ENCODE results near the gene GNG12. TPM values are rescaled to one million over a fixed set of nuclear protein-coding genes. Genes with fewer than 3 reads are reported as not detected.

Gene GNG12
- total RNA-seq, 2 donors from 2014 or later = 146 to 162 TPM

GRCh38 chr1:67846538-67846937 is 13.3 kb upstream of the GNG12 start:
- intact Hi-C loops (cut with DNase I, micrococcal nuclease) = no loop called here
- DNase-seq (no peak), ATAC-seq (no peak)

GRCh38 chr1:67844988-67845387 is 11.7 kb upstream of the GNG12 start:
- DNase-seq (no peak), ATAC-seq (no peak)
- intact Hi-C loops (cut with DNase I, micrococcal nuclease) = no loop called here

- DNase-seq (no peak), ATAC-seq (no peak)
- intact Hi-C loops (cut with DNase I, micrococcal nuclease) = no loop called here
Measured at GRCh38 chr1:67843746-67844145, 10.5 kb upstream of the GNG12 start.

GRCh38 chr1:67843331-67843730 is 10.1 kb upstream of the GNG12 start:
- ATAC-seq (no peak), DNase-seq (no peak)
- intact Hi-C loops (cut with DNase I, micrococcal nuclease) = no loop called here

GRCh38 chr1:67840449-67840848 is 7.2 kb upstream of the GNG12 start:
- intact Hi-C loops (cut with DNase I, micrococcal nuclease) = no loop called here
- ATAC-seq (no peak), DNase-seq (no peak)

- DNase-seq (no peak), ATAC-seq (no peak)
- intact Hi-C loops (cut with DNase I, micrococcal nuclease) = no loop called here
Measured at GRCh38 chr1:67839826-67840225, 6.6 kb upstream of the GNG12 start.

- ATAC-seq (peak; percentile 16), DNase-seq (no peak)
- intact Hi-C loops (cut with DNase I, micrococcal nuclease) = no loop called here
Measured at GRCh38 chr1:67838180-67838910, 5.1 kb upstream of the GNG12 start.

GRCh38 chr1:67836769-67837168 is 3.5 kb upstream of the GNG12 start:
- no peak for DNase-seq
- intact Hi-C loops (cut with DNase I, micrococcal nuclease) = no loop called here
- no peak for ATAC-seq

- ATAC-seq (no peak), DNase-seq (no peak)
- intact Hi-C loops (cut with DNase I, micrococcal nuclease) = no loop called here
Measured at GRCh38 chr1:67835663-67836452, 2.6 kb upstream of the GNG12 start.

- ATAC-seq (no peak), DNase-seq (no peak)
- intact Hi-C loops (cut with DNase I, micrococcal nuclease) = no loop called here
Measured at GRCh38 chr1:67834246-67834877, 1.1 kb upstream of the GNG12 start.

- DNase-seq = no peak
- peak; percentile 16 for ATAC-seq
- intact Hi-C loops (cut with DNase I, micrococcal nuclease) = no loop called here
Measured at GRCh38 chr1:67833602-67833940, 304 bp upstream of the GNG12 start.

GRCh38 chr1:67831850-67832513 is 1.3 kb downstream of the GNG12 start:
- ATAC-seq = peak; percentile 58
- intact Hi-C loops (cut with DNase I, micrococcal nuclease) = no loop called here
- peak; percentile 66 to 69 for DNase-seq

GRCh38 chr1:67830928-67831830 is 2.1 kb downstream of the GNG12 start:
- ATAC-seq (no peak), DNase-seq (no peak)
- intact Hi-C loops (cut with DNase I, micrococcal nuclease) = no loop called here

- DNase-seq (no peak), ATAC-seq (no peak)
- intact Hi-C loops (cut with DNase I, micrococcal nuclease) = no loop called here
Measured at GRCh38 chr1:67830226-67830625, 3.0 kb downstream of the GNG12 start.

- DNase-seq = no peak
- intact Hi-C loops (cut with DNase I, micrococcal nuclease) = no loop called here
- peak; percentile 45 for ATAC-seq
Measured at GRCh38 chr1:67827688-67828087, 5.6 kb downstream of the GNG12 start.

- DNase-seq (no peak), ATAC-seq (no peak)
- intact Hi-C loops (cut with DNase I, micrococcal nuclease) = no loop called here
Measured at GRCh38 chr1:67825591-67825990, 7.7 kb downstream of the GNG12 start.

GRCh38 chr1:67824766-67825165 is 8.5 kb downstream of the GNG12 start:
- ATAC-seq (peak; percentile 87), DNase-seq (peak in 1 of 2 donors; percentile 74)
- intact Hi-C loops (cut with DNase I, micrococcal nuclease) = no loop called here

- ATAC-seq (no peak), DNase-seq (no peak)
- intact Hi-C loops (cut with DNase I, micrococcal nuclease) = no loop called here
Measured at GRCh38 chr1:67823615-67824014, 9.7 kb downstream of the GNG12 start.

GRCh38 chr1:67821263-67821662 is 12.0 kb downstream of the GNG12 start:
- ATAC-seq (no peak), DNase-seq (no peak)
- intact Hi-C loops (cut with DNase I, micrococcal nuclease) = no loop called here

All from left colon (tissue), 2 donors.